ENCODE data around the gene UBL3. TPM values are rescaled to one million over a fixed set of nuclear protein-coding genes. Genes with fewer than 3 reads are reported as not detected.

UBL3 gene
- total RNA-seq (2022): 13.8 and 15.9 TPM in 2 replicates
- Bru-seq, nascent RNA: percentile 77 among the genes with signal in this experiment
- BruChase-seq, experiment 1, labeled RNA remaining after a 6-hour chase: percentile 70 among the genes with signal in this experiment
- BruChase-seq, experiment 2, labeled RNA remaining after a 2-hour chase: percentile 64 among the genes with signal in this experiment
- long read RNA-seq, full-length matches to known transcripts: 25 of 29 reads
- long read RNA-seq, partial matches to known transcripts: 1 of 29 reads
- long read RNA-seq, other reads (novel, unspliced or antisense): 3 of 29 reads

- Mint-ChIP-seq H3K4me1 (ENCODE audit: low read depth, unreplicated experiment) (no peaks in the 10 kb centered on the region), H3K9me3 (ENCODE audit: low read depth, unreplicated experiment) (no peaks in the 10 kb centered on the region), H3K27ac (ENCODE audit: unreplicated experiment) (peak within 1 kb of the TSS; percentile 94), H3K27me3 (ENCODE audit: unreplicated experiment) (no peaks in the 10 kb centered on the region), H3K36me3 (ENCODE audit: insufficient read depth, unreplicated experiment) (peaks cover 37% of the 10 kb centered on the region), H3K4me3 (ENCODE audit: low read depth, unreplicated experiment) (peak within 1 kb of the TSS; percentile 97)
- CTCF ChIA-PET: interaction anchor here (0.9 to 1.1 kb wide), 6 partner anchors 27 to 258 kb away, joined by 3 to 11 read pairs (median 4); no protein-coding TSS in a partner anchor
- intact Hi-C loops (cut with micrococcal nuclease; ENCODE audit: unreplicated experiment): no loop called here
- DNase-seq: peak; percentile 89
- BruUV-seq (replicated peaks): TSS peak; percentile 16
- no peak for TF ChIP-seq CTCF (IDR thresholded peaks at IDR 0.05; ENCODE audit: unreplicated experiment)
Observed at GRCh38 chr13:29850213-29850898, at the start of gene UBL3. Gene UBL3 (minus strand): TSS chr13:29850617. CDS start chr13:29849538, 1,079 bp downstream.

- Mint-ChIP-seq H3K36me3 (ENCODE audit: insufficient read depth, unreplicated experiment) (no peaks in the 10 kb centered on the region), H3K27ac (ENCODE audit: unreplicated experiment) (no peak overlapping the region), H3K4me1 (ENCODE audit: low read depth, unreplicated experiment) (peaks cover 20% of the 10 kb centered on the region), H3K9me3 (ENCODE audit: low read depth, unreplicated experiment) (no peaks in the 10 kb centered on the region), H3K27me3 (ENCODE audit: unreplicated experiment) (no peaks in the 10 kb centered on the region), H3K4me3 (ENCODE audit: low read depth, unreplicated experiment) (no peak overlapping the region)
- BruUV-seq (replicated peaks): no TSS peak
- DNase-seq: no peak
- CTCF ChIA-PET: no interaction called here
- intact Hi-C loops (cut with micrococcal nuclease; ENCODE audit: unreplicated experiment): no loop called here
- no peak for TF ChIP-seq CTCF (IDR thresholded peaks at IDR 0.05; ENCODE audit: unreplicated experiment)
Observed at GRCh38 chr13:29897102-29897501, 46.7 kb upstream of the UBL3 start.

- Mint-ChIP-seq H3K27ac (ENCODE audit: unreplicated experiment) (no peak overlapping the region), H3K27me3 (ENCODE audit: unreplicated experiment) (no peaks in the 10 kb centered on the region), H3K4me1 (ENCODE audit: low read depth, unreplicated experiment) (peaks cover 14% of the 10 kb centered on the region), H3K9me3 (ENCODE audit: low read depth, unreplicated experiment) (no peaks in the 10 kb centered on the region), H3K36me3 (ENCODE audit: insufficient read depth, unreplicated experiment) (no peaks in the 10 kb centered on the region), H3K4me3 (ENCODE audit: low read depth, unreplicated experiment) (no peak overlapping the region)
- TF ChIP-seq CTCF (IDR thresholded peaks at IDR 0.05; ENCODE audit: unreplicated experiment): no peak
- CTCF ChIA-PET: interaction anchor here (1.0 to 1.6 kb wide), 3 partner anchors 26 to 47 kb away, joined by 3 to 4 read pairs (median 3); partner anchors contain the start of gene UBL3
- BruUV-seq (replicated peaks): no TSS peak
- intact Hi-C loops (cut with micrococcal nuclease; ENCODE audit: unreplicated experiment): no loop called here
- no peak for DNase-seq
Observed at GRCh38 chr13:29893438-29893837, 43.0 kb upstream of the UBL3 start.

GRCh38 chr13:29892151-29892550, 41.7 kb upstream of the UBL3 start:
- intact Hi-C loops (cut with micrococcal nuclease; ENCODE audit: unreplicated experiment): no loop called here
- Mint-ChIP-seq H3K36me3 (ENCODE audit: insufficient read depth, unreplicated experiment) (no peaks in the 10 kb centered on the region), H3K9me3 (ENCODE audit: low read depth, unreplicated experiment) (no peaks in the 10 kb centered on the region), H3K4me1 (ENCODE audit: low read depth, unreplicated experiment) (peaks cover 14% of the 10 kb centered on the region), H3K27ac (ENCODE audit: unreplicated experiment) (no peak overlapping the region), H3K4me3 (ENCODE audit: low read depth, unreplicated experiment) (no peak overlapping the region), H3K27me3 (ENCODE audit: unreplicated experiment) (no peaks in the 10 kb centered on the region)
- CTCF ChIA-PET: interaction anchor here (0.6 kb wide), 2 partner anchors 14 to 48 kb away, joined by 3 read pairs; no protein-coding TSS in a partner anchor
- TF ChIP-seq CTCF (IDR thresholded peaks at IDR 0.05; ENCODE audit: unreplicated experiment): no peak
- DNase-seq: no peak
- no TSS peak for BruUV-seq (replicated peaks)
